ENCODE measurements around the gene ITPR2. TPM values are rescaled to one million over a fixed set of nuclear protein-coding genes. Genes with fewer than 3 reads are reported as not detected.

Gene ITPR2
- total and polyA plus RNA-seq, 2 of the 13 experiments (the other 11 are each of a cell fraction or from before 2014, with no cell fraction given): 31.9 to 81.9 TPM

DNA sequence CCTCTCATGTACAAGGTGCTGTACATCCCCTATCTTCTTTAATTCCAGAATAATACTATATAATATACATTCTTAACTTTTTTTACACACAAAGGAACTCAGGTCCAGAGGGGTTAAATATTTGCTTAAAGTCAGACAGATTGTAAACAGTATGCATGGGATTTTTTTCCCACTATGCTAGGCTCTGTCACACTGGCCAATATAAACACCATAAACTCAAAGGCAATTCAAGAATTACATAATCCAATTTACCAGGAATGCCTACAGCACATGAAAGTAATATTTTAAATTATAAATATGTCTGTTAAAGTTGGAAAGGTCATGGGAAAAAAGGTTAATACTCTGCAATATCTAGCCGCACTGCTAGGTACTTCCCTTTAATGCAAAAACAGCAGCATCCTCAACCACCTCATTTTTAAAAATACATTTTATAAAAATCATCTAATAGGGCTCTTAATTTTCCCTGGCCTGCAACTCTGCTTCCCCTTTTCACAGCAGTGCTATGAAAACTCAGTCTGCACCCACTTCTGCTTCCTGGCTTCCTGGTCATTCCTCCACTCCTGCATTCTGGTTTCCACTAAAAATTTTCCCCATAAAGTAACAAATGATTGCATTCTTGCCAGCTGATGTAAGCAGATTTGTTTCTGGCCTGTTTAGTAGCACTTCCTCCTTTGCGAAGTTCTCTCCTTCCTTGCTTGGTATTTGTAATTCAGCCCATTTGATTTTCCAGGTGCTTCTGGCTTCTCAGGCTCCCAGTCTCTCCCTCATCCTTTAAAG lies 128.1 kb downstream of the ITPR2 start (continued):
- TF ChIP-seq ZNF672 (CRISPR knock-in tag; IDR thresholded peaks at IDR 0.05): no peak

DNA sequence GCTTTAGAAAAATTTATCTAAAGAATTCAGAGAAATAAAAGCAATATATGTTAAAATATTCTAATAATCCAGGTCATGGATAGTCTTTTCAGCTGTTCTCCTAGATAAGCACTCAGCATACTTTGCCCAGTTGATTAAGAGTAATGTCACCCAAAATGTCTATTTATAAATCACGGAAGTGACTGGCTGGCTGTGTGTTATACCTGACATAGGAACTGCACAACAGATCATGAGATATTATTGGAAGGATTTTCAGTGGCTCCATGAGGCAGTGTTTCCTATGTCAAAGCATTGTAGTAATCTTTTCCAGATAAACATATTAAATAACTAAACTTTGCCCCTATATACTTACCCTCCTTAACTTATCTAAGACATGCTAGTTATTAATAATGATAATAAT lies 128.8 kb downstream of the ITPR2 start:
- FAIRE-seq (no peak), ATAC-seq (no peak), DNase-seq (ENCODE audit: low spot score) (no peak)
- 94% methylated on average over 1 of the region's 1 CpG for WGBS (ENCODE audit: low lambda C conversion rate)
- Histone ChIP-seq H3K27ac (ENCODE audit: extremely low read length, insufficient read depth, low read length) (no peak overlapping the region), H3K4me1 (ENCODE audit: insufficient read depth, low read length) (peaks cover 19% of the 10 kb centered on the region), H2AFZ (ENCODE audit: low read length) (no peak overlapping the region), H3K79me2 (ENCODE audit: insufficient read depth, low read length) (no peaks in the 10 kb centered on the region), H3K4me3 (replicated peaks in 1 of 3; ENCODE audit: insufficient read depth in 1 of 3, low read depth in 2 of 3, low read length in 3 of 3) (no peak overlapping the region), H3K9ac (ENCODE audit: insufficient read depth, low read depth, low read length) (no peak overlapping the region), H3K4me2 (ENCODE audit: low read depth, low read length) (no peak overlapping the region), H3K36me3 (replicated peaks in 1 of 2; ENCODE audit: control insufficient read depth in 1 of 2, insufficient read depth in 2 of 2, low read length in 2 of 2) (peaks cover 5 to 52% of the 10 kb centered on the region in 2 experiments; a peak in 4 of 5 replicates), H3K9me3 (ENCODE audit: low read length) (no peaks in the 10 kb centered on the region), H4K20me1 (ENCODE audit: insufficient read depth, low read length) (no peaks in the 10 kb centered on the region), H3K27me3 (ENCODE audit: control insufficient read depth in 1 of 2, insufficient read depth in 2 of 2, low read length in 2 of 2) (no peaks in the 10 kb centered on the region)
- TF ChIP-seq, protein P1, sequence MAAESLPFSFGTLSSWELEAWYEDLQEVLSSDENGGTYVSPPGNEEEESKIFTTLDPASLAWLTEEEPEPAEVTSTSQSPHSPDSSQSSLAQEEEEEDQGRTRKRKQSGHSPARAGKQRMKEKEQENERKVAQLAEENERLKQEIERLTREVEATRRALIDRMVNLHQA (CRISPR knock-in tag; IDR thresholded peaks at IDR 0.05): no peak
- TF ChIP-seq ZNF713 (CRISPR knock-in tag; IDR thresholded peaks at IDR 0.05): no peak
- no peak for TF ChIP-seq CREM (IDR thresholded peaks at IDR 0.05)
- no peak for TF ChIP-seq CREM (CRISPR knock-in tag; IDR thresholded peaks at IDR 0.05)
- TF ChIP-seq ZNF101 (CRISPR knock-in tag; IDR thresholded peaks at IDR 0.05; ENCODE audit: borderline replicate concordance, low read depth): no peak
- TF ChIP-seq, protein P2, sequence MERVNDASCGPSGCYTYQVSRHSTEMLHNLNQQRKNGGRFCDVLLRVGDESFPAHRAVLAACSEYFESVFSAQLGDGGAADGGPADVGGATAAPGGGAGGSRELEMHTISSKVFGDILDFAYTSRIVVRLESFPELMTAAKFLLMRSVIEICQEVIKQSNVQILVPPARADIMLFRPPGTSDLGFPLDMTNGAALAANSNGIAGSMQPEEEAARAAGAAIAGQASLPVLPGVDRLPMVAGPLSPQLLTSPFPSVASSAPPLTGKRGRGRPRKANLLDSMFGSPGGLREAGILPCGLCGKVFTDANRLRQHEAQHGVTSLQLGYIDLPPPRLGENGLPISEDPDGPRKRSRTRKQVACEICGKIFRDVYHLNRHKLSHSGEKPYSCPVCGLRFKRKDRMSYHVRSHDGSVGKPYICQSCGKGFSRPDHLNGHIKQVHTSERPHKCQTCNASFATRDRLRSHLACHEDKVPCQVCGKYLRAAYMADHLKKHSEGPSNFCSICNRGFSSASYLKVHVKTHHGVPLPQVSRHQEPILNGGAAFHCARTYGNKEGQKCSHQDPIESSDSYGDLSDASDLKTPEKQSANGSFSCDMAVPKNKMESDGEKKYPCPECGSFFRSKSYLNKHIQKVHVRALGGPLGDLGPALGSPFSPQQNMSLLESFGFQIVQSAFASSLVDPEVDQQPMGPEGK (CRISPR knock-in tag; IDR thresholded peaks at IDR 0.05): no peak
- no peak for TF ChIP-seq HOXA9 (CRISPR knock-in tag; IDR thresholded peaks at IDR 0.05; ENCODE audit: borderline replicate concordance)
- no peak for TF ChIP-seq FOXA1 (IDR thresholded peaks at IDR 0.05)
- TF ChIP-seq FOXA1 (CRISPR knock-in tag; IDR thresholded peaks at IDR 0.05): no peak
- TF ChIP-seq, protein P3, sequence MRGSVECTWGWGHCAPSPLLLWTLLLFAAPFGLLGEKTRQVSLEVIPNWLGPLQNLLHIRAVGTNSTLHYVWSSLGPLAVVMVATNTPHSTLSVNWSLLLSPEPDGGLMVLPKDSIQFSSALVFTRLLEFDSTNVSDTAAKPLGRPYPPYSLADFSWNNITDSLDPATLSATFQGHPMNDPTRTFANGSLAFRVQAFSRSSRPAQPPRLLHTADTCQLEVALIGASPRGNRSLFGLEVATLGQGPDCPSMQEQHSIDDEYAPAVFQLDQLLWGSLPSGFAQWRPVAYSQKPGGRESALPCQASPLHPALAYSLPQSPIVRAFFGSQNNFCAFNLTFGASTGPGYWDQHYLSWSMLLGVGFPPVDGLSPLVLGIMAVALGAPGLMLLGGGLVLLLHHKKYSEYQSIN (CRISPR knock-in tag; IDR thresholded peaks at IDR 0.05; ENCODE audit: borderline replicate concordance): no peak
- no peak for TF ChIP-seq PCBP1 (IDR thresholded peaks at IDR 0.05; ENCODE audit: borderline replicate concordance, low read depth, low read length)
- no peak for TF ChIP-seq ZNF879 (CRISPR knock-in tag; IDR thresholded peaks at IDR 0.05)
- TF ChIP-seq ZNF430 (CRISPR knock-in tag; IDR thresholded peaks at IDR 0.05): no peak
- TF ChIP-seq, protein P4, sequence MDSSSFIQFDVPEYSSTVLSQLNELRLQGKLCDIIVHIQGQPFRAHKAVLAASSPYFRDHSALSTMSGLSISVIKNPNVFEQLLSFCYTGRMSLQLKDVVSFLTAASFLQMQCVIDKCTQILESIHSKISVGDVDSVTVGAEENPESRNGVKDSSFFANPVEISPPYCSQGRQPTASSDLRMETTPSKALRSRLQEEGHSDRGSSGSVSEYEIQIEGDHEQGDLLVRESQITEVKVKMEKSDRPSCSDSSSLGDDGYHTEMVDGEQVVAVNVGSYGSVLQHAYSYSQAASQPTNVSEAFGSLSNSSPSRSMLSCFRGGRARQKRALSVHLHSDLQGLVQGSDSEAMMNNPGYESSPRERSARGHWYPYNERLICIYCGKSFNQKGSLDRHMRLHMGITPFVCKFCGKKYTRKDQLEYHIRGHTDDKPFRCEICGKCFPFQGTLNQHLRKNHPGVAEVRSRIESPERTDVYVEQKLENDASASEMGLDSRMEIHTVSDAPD (CRISPR knock-in tag; IDR thresholded peaks at IDR 0.05): no peak
- no peak for TF ChIP-seq U2AF1 (optimal IDR thresholded peaks at IDR 0.05; ENCODE audit: low read depth, low read length)
- TF ChIP-seq ZMYM4 (CRISPR knock-in tag; IDR thresholded peaks at IDR 0.05): no peak
- no peak for TF ChIP-seq ZNF557 (CRISPR knock-in tag; IDR thresholded peaks at IDR 0.05)
- no peak for TF ChIP-seq BRD4 (CRISPR knock-in tag; IDR thresholded peaks at IDR 0.05)
- TF ChIP-seq SNAPC2 (CRISPR knock-in tag; IDR thresholded peaks at IDR 0.05): no peak
- no peak for TF ChIP-seq SIX4 (CRISPR knock-in tag; IDR thresholded peaks at IDR 0.05)
- BruUV-seq (replicated peaks): no TSS peak
- in situ Hi-C loops (cut with HindIII; ENCODE audit: extremely low pct_ligation_motif_present, low pct_unique_long_range_greater_than_20kb) (no loop called here), intact Hi-C loops (cut with micrococcal nuclease; ENCODE audit: unreplicated experiment) (no loop called here)
- ChIA-PET POLR2A (no interaction called here), CTCF (ENCODE audit: low intra/inter-chr PET ratio, low total read pairs) (no interaction called here)
